DMS 273 treated with DMSO at 0.1 percent for 48 hours (cell line): ENCODE results near the gene DNASE1L1.

Experiments used
- DNase-seq: peaks from one replicate; lab custom pipeline; 2025; lab: John Stamatoyannopoulos, UW

The DNASE1L1 gene

DNA sequence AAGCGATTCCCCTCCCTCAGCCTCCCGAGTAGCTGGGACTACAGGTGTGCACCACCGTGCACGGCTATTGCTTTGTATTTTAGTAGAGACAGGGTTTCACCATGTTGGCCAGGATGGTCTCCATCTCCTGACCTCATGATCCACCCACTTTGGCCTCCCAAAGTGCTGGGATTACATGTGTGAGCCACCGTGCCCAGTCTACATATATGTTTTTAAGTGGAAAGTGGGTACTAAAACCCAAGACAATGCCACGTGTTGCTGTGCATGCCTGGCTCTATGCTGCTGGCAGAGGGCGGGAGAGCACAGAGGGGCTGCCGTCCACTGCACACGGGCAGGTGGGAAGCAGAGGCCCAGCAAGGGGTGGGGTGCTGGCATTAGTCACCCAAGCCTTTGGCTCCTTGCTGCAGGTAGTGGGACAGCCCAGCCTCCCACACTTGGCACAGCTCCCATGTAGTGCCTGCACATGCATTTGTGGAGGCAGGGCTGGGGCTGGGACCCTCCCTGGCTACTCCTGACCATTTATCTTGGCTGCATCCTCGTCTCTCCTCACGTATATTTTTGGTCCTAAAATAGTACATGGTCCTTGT lies 26.5 kb downstream of the DNASE1L1 start:
- DNase-seq, result no peak

DNA sequence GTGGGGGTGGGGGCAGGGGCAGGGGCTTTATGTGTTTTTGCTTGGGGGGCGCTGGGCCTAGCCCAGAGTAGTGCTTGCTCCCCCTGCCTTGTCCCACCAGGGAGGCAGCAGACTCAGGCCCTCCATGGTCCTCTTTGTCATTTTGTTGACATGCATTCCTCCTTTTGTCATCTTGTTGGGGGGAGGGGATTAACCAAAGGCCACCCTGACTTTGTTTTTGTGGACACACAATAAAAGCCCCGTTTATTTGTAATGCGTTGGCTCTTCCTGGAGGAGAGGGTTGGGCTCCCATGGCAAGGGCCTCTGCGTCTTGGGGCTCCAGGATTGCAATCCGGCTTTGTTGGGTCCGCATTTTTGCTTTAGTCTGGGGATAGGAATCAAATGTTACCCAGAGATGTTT lies 27.8 kb downstream of the DNASE1L1 start:
- no peak for DNase-seq

DNA sequence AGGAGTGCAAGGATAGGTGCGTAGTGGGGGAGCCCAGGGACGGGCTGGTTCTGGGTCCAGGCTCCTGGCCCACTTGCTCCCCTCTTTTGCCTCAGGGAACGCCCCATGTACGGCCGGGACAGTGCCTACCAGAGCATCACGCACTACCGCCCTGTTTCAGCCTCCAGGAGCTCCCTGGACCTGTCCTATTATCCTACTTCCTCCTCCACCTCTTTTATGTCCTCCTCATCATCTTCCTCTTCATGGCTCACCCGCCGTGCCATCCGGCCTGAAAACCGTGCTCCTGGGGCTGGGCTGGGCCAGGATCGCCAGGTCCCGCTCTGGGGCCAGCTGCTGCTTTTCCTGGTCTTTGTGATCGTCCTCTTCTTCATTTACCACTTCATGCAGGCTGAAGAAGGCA lies 28.3 kb downstream of the DNASE1L1 start:
- no peak for DNase-seq

DNA sequence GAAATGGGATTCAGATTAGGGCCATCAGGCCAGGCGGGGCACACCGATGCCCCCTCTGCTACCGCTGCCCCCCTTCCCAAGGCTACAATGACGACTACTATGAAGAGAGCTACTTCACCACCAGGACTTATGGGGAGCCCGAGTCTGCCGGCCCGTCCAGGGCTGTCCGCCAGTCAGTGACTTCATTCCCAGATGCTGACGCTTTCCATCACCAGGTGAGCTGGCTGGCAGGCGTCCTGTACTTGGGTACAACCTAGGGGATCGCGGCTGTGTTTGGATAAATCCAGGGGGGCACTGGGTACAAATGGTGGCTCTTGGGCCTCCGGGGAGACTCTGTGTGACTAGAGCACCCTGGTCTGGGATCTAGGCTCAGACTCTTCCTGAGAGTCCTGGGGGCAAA lies 28.9 kb downstream of the DNASE1L1 start:
- DNase-seq, result no peak

DNA sequence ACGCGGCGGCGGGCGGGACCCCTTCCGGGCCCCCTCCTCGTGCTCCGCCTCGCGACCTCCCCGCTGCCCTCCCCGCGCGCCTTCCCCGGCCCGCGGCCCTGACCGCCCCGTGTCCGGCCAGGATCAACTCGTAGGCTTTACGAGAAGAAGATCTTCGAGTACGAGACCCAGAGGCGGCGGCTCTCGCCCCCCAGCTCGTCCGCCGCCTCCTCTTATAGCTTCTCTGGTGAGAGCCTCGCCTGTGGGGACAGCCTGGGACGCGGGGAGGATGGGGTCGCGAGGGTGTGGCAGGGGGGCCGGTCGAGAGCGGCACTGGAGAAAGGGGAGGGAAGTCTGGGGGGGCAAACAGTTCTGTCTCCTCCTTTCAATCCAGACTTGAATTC lies 29.5 kb downstream of the DNASE1L1 start:
- DNase-seq, result no peak

DNA sequence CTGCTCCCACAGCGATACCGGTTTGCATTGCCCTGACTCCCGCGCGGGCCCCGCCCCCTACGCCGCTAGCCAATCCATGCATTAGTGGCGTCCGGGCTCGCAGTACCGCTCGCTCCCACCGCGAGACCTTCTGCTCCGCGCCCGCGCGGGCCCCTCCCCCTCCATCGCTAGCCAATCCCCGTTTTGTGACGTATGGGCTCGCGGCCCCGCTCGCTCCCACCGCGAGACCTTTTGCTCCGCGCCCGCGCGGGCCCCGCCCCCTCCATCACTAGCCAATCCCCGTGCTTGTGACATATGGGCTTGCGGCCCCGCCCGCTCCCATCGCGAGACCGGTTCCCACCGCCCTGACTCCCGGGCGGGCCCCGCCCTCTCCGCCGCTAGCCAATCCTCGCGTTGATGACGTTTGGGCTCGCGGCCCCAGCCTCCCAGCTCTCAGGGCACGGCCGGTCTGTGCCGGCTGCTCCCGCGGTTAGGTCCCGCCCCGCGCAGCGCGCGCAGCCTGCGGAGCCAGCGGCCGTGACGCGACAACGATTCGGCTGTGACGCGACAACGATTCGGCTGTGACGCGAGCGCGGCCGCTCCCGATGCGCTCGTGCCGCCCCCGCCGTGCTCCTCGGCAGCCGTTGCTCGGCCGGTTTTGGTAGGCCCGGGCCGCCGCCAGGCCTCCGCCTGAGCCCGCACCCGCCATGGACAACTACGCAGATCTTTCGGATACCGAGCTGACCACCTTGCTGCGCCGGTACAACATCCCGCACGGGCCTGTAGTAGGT lies 30.1 kb downstream of the DNASE1L1 start, which contains the start of gene EMD:
Gene EMD, plus strand, starts transcription at position 497 of the 770 bp plus-strand sequence. Its CDS starts 190 bp downstream, at position 687.
- peak; percentile 97 for DNase-seq

DNA sequence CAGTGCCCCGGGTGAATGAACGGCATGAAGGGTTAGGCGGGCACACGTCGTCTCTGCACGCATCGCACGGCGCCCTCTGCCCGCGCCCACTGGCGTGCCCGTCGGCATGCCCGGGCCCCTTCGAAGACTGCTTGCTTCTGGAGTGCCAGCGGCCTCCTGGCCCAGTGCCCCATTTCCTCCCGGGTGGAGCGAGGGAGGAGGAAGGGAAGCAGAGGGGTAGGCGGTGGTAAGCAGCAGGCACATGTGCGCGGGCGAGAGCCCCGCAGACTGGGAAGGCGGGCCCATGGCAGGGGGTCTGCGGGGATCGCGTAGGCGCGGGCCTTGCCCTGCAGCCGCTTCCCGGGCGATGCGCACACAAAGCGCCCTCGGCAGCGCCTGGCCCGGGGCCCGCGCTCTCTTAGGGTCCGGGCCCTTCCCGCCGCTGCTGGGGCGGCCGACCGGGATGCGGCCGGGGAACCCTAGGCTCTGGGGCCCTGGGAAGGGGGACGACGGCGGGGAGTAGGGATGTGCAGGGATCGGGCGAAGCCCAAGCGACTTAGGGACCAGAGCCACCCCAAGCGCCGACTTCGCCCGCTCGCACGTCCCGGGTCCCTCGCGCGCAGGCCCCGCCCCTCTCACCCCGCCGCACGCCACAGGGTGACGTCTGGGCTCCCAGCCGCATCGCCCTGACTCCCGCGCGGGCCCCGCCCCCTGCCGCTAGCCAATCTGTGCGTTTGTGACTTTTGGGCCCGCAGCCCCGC lies 30.8 kb downstream of the DNASE1L1 start:
- no peak for DNase-seq

DNA sequence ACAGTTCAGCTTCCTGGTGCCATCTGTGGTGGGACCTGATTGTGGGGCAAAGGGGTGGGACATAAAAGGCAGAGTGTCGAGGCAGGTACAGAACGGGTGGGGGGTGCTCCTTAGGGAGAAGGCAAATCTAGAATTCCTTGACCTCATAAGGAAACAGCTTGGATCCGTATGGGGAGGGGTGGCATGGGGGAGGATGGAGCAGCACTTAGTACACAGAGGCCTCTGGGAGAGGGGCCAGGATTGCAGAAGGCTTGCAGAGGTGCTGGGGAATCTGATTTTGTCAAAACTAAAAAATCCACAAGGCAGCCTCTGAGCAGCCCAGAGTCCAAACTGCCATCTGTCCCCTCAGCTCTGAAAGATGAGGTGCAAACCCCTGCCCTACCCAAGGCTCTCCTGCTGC lies 32.3 kb downstream of the DNASE1L1 start:
- DNase-seq, result peak; percentile 56

DNA sequence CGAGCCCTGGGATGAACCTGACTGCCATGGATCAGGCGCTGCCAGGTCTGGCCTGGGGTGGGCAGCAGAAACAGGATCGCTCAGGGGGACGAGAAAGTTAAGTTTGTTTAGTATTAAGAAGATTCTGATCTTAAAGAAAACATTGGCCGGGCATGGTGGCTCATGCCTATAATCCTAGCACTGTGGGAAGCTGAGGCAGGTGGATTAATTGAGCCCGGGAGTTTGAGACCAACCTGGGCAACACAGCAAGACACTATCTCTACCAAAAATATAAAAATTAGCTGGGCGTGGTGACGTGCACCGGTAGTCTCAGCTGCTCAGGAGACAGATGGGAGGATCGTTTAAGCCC lies 33.9 kb downstream of the DNASE1L1 start:
- no peak for DNase-seq

DNA sequence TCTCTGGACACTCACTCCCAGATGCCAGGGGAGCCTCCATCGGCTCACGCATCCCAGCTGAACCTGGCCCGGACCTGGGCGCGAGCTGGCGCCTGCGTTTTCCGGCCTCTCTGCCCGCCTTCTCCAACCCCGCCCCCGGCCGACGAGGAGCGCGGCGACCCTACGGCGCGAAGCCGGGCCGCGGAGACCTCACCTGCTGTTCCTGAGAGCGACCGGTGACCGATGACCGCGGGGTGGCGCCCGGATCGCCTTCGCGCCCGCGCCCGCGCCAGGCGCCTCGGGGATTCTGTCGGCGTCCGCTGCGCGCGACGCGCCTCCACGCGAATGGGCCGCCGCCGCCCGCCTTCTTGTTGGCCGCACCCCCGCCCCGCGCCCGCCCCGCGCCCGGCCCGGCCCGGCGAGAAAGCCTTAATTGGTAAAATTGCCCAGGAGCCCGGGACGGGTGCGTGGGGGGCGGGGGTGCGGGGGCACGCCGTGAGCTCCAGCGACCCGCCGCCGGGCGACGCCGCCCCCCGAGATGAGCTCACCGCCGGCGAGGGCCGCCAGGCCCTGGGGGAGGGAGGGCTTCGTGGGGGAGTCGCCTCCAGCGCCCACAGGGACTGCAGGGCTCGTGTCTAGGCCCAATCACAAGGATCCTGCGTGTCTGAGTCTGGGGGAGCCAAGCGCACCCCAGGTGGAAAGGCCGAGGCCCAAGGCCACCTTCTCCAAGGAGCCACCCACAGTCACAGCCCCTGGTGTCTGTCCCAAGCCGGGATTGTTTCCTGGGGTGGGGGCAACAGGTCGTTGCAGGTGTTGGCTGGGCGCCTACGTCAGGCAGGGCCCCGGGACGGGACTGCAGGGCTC lies 34.5 kb downstream of the DNASE1L1 start, which contains the start of gene FLNA:
Gene FLNA, minus strand, starts transcription at position 322 of the 843 bp plus-strand sequence. CDS start 3,389 bp downstream, outside the sequence.
- no peak for DNase-seq

DNA sequence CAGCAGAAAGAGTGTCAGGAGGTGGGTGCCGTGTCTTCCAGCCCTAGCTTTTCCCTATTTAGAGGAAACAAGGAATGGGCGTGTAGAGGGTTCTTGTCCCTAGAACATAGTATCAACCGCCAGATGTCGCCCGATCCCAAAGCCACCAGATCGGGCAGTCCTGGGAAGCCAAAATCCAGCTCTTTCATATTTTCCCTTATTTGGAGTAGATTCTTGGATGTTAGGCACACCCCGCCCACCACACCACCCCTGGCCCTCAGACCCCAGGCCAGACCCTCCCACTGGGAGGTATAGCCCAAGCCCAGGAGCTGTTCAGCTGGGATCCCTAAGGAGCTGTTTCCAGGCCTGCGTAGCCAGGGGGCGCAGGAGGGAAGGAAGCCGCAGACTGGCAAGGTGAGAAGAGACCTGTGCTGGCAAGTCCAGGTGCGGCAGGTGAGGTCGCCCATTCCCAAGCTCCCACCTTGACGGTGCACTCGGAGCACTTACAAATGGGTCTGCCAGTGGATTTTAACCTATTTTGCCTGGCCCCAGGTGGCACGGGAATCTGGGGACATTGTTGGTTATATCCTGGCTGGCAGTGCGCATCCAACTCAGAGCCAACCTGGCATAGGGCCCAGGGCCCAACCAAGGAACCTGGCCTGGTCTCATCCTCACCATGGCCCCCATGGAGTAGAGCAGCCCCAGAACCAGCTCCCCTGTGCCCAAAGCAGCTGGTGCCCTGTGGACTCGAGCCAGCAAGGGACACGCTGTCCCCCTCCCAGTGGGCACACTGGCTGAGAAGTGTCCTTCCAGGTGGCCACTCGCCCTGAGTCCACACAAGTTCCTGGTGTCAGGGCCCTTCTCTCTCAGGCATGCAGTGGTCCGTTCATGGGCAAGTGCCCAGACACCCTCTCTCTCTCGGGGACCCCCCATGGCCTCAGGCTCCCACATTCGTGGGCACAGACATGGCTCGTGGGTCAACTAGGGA lies 35.4 kb downstream of the DNASE1L1 start:
- peak; percentile 23 for DNase-seq

DNA sequence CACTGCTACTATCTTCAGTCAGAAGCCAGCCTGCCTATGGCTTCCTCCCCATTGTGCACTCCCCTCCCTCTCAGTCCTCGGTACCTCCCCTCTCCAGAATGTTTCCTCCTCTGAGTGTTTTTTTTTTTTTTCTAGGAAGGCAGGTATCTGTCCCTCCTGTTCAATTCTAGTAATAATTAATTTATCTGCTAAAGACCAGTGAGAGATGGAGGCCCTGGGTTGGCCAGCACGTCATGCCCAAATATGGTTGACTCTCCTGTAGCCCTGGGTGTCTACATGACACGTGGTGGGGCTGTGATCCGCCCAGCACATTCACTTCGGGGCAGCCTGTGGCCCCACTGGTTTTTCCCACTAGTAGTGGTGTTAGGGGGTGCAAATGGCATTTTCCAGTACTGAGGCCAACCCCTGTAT lies 36.4 kb downstream of the DNASE1L1 start:
- DNase-seq, result no peak

DNA sequence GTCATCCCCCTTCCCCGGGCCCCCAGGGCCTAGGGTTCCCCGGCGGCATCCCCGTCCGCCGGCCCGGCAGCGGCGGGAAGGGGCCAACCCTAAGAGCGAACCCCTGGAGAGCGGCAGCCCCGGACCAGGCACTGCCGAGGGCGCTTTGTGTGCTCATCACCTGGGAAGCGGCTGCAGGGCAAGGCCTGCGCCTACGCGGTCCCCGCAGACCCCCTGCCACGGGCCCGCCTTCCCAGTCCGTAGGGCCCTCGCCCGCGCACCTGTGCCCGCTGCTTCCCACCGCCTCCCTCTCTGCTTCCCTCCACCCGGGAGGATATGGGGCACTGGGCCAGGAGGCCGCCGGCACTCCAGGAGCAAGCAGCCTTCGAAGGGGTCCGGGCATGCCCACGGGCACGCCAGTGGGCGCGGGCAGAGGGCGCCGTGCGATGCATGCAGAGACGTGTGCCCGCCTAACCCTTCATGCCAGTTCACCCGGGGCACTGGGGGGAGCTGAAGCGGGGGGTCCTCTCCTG lies 37.2 kb downstream of the DNASE1L1 start:
- no peak for DNase-seq

DNA sequence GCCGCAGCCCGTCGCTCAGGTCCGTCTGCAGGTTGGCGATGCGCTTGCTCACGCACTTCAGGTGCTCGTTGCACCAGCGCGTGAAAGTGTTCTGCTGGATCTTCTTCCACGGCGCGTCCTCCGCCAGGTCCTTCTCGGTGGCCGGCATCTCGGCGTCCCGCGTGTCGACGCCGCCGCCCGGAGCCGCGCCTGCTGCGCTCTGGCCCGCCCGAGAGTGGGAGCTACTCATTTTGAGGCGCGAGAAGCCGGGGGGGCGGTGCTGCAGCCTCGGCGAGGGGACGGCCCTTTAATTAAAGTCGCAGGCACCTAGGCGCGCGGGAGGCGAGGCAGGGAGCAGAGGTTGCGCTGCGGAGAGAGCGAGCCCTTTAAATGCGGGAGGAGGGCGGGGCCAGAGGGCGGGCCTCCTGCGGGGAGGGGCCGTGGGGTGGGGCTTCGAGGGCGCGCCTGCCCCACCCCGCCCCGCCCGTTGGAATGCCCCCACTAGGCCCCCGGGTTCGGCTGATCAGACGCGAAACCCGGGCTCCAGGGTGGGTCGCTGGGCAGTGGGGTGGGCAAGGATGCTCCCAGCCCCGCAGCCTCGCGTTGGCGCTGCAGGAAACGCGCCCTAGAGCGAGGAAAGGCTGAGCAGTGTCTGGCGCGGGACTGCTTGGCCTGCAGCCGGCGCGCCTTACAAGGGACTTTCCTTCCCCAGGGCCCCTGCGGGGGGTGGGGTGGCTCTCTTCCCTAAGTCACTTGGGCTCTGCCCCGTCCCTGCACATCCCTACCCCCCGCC lies 37.9 kb downstream of the DNASE1L1 start:
- peak; percentile 80 for DNase-seq

DNA sequence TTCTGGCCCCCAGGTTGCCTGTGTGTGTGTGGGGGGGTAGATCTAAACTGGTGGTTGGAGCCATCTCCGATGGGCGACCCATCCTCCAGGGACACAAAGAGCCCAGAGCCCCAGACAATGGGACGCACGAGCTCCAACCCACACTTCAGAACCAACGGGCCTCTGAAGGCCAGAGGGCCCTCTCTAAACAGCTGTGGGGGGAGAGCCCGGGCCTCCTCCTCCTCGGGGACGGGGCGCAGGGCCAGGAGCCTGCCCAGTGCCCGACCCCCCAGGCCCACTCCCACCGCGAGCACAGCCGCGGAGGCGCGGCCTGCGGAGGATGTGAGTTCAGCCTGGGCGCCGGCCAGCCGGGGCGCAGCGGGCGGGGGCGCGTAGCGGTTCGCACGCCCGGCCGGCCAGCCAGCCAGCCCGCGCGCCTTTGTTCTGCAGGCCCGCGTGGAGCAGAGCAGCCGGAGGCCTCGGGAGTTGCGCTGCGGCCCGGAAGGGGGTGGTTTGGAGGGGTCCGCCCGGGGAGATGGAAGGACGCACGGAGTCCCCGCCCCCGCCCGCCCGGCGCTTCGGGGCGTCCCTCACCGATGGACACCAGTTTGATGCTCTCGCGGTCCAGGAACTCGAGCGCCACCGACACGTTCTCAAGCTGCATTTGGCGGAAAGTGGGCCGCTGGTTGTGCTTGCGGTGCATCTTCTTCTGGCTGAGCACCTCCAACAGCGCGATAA lies 38.6 kb downstream of the DNASE1L1 start:
- DNase-seq, result no peak

DNA sequence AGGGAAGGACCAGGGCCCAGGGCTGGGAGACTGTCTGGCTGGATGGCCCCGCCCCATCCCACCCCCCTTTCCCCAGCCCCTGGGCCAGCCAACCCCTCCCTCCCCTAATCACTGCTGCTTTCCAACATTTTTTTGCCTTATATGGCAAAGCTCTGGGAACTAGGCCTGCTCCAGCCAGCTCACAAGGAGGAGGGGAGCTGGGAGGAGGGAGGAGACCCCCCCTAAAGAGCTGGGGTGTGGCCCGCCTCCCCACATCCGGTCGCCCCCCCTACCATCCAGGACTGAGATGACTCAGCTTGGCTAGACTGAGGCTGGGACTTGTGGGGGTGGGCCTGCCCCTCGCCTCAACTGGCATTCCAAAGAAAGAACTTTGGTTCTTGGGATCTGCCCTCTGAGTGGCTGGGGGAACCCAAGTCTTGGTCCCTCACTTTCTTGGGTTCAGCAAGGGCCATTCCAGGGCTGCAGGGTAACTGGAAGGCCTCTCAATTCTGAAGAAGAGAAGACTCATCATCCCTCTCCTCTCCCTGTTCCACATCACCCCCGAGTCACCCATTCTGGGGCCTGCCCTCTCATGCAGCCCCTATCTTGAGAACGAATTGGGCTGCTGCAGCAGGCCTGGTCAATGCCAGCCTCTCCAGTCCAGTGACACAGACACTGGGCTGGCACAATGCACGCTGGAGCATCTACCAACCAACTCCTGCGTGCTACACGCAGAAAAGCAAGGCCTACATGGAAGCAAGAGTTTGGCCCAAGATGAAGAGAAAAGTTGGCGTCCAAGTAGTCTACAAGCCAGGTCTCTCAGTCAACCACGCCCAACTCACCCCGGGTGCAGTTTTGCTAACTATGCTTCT lies 39.4 kb downstream of the DNASE1L1 start:
- DNase-seq, result peak; percentile 53

DNA sequence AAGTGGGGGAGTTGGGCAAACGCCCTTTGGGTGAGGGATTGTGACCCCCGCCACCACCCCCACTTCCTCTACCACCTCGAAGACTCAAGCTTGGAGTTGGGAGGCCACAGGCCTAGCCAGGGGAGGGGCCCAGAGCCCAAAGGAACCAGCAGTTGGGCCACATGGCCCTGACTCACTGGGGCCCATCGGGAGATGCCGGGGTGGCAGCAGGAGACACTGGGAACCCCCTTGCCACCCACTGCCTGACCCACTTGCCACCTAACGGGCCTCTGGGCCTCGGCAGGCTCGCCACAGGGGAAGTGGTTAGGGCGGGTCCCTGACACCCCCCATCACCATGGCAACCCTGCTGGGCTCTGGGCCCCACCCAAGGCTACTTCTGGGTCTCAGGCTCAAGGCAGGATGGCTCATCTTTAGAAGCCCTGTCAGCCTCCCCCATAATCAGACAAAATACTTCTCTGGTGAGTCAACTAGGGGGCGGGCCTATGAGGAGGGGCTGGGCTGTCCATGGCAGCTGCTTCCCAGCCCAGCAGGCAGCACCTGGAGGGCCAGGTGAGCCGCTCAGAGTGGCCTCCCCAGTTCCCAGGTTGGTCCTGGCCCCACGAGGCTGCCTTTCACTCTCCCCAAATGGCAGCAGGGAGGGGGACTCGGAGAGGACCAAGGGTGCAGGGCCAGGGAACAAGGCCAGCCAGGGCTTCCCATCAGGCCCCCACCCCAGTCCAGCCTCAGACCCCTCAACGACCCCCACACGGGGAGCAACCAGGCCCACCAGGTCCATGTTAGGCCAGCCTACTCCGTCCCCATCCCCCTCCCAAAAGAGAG lies 40.2 kb downstream of the DNASE1L1 start:
- no peak for DNase-seq
